Measurements from ENCODE around the gene GABBR2.

GABBR2 gene

GRCh38 chr9:98598861-98599260, 109.9 kb downstream of the GABBR2 start:
- FAIRE-seq (no peak), DNase-seq (ENCODE audit: insufficient read length, low spot score) (no peak)
- no peak for TF ChIP-seq CTCF (IDR thresholded peaks at IDR 0.05; ENCODE audit: insufficient read depth, missing control alignments)

- FAIRE-seq (no peak), DNase-seq (ENCODE audit: insufficient read length, low spot score) (no peak)
- TF ChIP-seq CTCF (IDR thresholded peaks at IDR 0.05; ENCODE audit: insufficient read depth, missing control alignments): no peak
These were observed 111.4 kb downstream of the GABBR2 start for GRCh38 chr9:98597236-98597771.

- FAIRE-seq (no peak), DNase-seq (ENCODE audit: insufficient read length, low spot score) (no peak)
- no peak for TF ChIP-seq CTCF (IDR thresholded peaks at IDR 0.05; ENCODE audit: insufficient read depth, missing control alignments)
These were observed 112.2 kb downstream of the GABBR2 start for GRCh38 chr9:98596486-98596885.

GRCh38 chr9:98594546-98595160, 114.1 kb downstream of the GABBR2 start:
- TF ChIP-seq CTCF (IDR thresholded peaks at IDR 0.05; ENCODE audit: insufficient read depth, missing control alignments): no peak
- FAIRE-seq: no peak
- DNase-seq (ENCODE audit: insufficient read length, low spot score): no peak

- no peak for FAIRE-seq
- DNase-seq (ENCODE audit: insufficient read length, low spot score): no peak
- no peak for TF ChIP-seq CTCF (IDR thresholded peaks at IDR 0.05; ENCODE audit: insufficient read depth, missing control alignments)
These were observed 115.1 kb downstream of the GABBR2 start for GRCh38 chr9:98593354-98594253.

GRCh38 chr9:98591696-98592095, 117.0 kb downstream of the GABBR2 start:
- TF ChIP-seq CTCF (IDR thresholded peaks at IDR 0.05; ENCODE audit: insufficient read depth, missing control alignments): no peak
- FAIRE-seq (no peak), DNase-seq (ENCODE audit: insufficient read length, low spot score) (no peak)

Measured in D721Med (cell line).